ENCODE measurements around the gene RBMS3. TPM values are rescaled to one million over a fixed set of nuclear protein-coding genes. Genes with fewer than 3 reads are reported as not detected.

Gene RBMS3
- total and polyA plus RNA-seq, 12 donors: 8.7 to 90.1 (median 51.2) TPM

DNA sequence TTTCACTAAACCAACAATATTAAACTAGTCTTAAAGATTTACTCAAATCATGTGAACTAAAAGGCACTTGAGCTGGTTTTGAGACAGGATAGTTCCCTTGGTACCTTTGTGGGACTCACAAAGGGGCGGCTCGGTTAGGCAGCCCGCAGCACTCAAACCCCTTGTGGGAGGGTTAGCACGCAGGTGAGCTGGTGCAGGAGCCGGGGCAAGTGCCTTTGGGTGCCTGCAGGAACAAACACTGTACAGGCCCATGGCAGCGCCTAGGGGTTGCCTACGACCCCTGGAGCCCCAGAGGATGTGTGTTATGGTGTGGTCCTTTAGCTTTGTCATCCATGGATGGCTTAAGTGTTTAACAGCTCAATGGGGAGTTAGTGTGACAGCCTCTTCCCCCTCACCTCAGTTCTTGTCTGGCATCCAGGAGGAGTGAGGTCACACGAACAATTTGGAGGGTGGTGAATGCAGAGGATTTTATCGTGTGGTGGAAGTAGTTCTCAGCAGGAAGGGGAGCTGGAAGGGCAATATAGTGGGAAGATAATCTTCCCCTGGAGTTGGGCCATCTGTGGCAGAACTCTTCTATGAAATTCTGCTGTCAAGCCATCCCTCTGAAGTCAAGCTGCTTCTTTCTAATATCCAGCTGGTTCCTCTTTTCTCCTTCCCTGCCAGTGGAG lies 470.9 kb downstream of the RBMS3 start:
- DNase-seq: no peak
- H3K27ac ChIP-seq: no peak overlapping the region
- no peaks in the 10 kb centered on the region for H3K36me3 ChIP-seq (replicated peaks in 1 of 2)
- H3K4me3 ChIP-seq: no peak overlapping the region
- no peaks in the 10 kb centered on the region for H3K27me3 ChIP-seq
- peaks cover 0 to 8% of the 10 kb centered on the region in 2 donors for H3K4me1 ChIP-seq (replicated peaks in 1 of 2)
- 67 to 98% (median 89%) methylated on average over 7 to 9 of the region's 9 CpGs for WGBS, 4 donors
- TF ChIP-seq CTCF (IDR thresholded peaks at IDR 0.05) (no peak), POLR2A (IDR thresholded peaks at IDR 0.05) (no peak)
- intact Hi-C loops (cut with DNase I): loop anchor here in 1 of 2 donors (10.0 kb wide), 1 partner anchor 227 kb away; no protein-coding TSS in a partner anchor
- H3K9me3 ChIP-seq (replicated peaks in 1 of 3): no peaks in the 10 kb centered on the region

DNA sequence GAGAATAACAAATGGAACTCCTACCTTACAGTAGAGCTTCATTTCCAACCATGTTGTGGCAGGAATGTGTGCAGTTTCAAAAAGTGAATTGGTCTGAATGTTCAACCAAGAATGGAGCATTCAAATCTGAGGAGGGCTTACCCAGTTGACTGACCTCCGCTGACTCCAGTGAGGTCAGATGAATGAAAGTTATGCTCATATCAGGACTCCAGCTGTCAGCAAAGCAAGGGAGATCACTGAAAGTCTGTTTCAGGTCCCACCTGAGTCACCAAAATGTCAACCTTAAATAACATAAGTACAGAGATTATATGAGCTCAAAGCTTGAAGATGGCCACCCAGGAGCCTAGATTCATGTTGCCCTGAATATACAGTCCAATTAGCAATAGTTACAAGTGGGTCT lies 473.5 kb downstream of the RBMS3 start:
- Histone ChIP-seq H3K4me1 (replicated peaks in 1 of 2) (peaks cover 15 to 22% of the 10 kb centered on the region in 2 donors), H3K9me3 (replicated peaks in 1 of 3) (no peaks in the 10 kb centered on the region), H3K27ac (no peak overlapping the region), H3K4me3 (no peak overlapping the region), H3K36me3 (replicated peaks in 1 of 2) (no peaks in the 10 kb centered on the region), H3K27me3 (no peaks in the 10 kb centered on the region)
- TF ChIP-seq POLR2A (IDR thresholded peaks at IDR 0.05) (no peak), CTCF (IDR thresholded peaks at IDR 0.05) (no peak)
- no peak for DNase-seq
- intact Hi-C loops (cut with DNase I): loop anchor here in 1 of 2 donors (10.0 kb wide), 1 partner anchor 230 kb away; no protein-coding TSS in a partner anchor
- WGBS, 4 donors: 92 to 100% (median 98%) methylated on average over 1 of the region's 1 CpG

DNA sequence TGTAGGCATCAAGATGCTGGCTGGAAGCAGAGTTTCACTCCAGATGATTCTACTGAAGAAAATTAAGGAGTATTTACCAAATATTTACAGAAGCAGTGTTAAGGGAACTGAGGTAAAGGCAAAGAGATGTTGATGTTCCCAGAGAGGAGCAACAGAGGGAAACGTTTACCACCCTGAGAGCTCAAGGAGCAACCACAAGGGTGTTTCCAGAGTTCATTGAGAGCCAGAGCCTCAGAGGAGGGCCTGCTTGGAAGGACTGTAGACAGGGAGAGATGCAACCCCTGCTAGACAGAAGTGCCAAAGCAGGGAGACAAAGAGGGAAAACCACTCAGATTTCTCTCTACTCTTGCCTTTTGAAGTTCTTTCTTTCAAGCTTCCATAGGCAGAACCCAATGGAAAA lies 474.5 kb downstream of the RBMS3 start:
- TF ChIP-seq POLR2A (IDR thresholded peaks at IDR 0.05) (no peak), CTCF (IDR thresholded peaks at IDR 0.05) (no peak)
- Histone ChIP-seq H3K27me3 (no peaks in the 10 kb centered on the region), H3K4me1 (replicated peaks in 1 of 2) (peaks cover 20 to 32% of the 10 kb centered on the region in 2 donors), H3K36me3 (replicated peaks in 1 of 2) (no peaks in the 10 kb centered on the region), H3K9me3 (replicated peaks in 1 of 3) (no peaks in the 10 kb centered on the region), H3K27ac (peak overlapping the region in 1 of 5 donors; percentile 3), H3K4me3 (no peak overlapping the region)
- intact Hi-C loops (cut with DNase I): loop anchor here in 1 of 2 donors (10.0 kb wide), 1 partner anchor 231 kb away; no protein-coding TSS in a partner anchor
- WGBS, 4 donors: 50 to 71% (median 59%) methylated on average over 1 of the region's 1 CpG
- no peak for DNase-seq

GRCh38 chr3:29757054-29757777 lies 476.3 kb downstream of the RBMS3 start:
- 72 to 87% (median 76%) methylated on average over 1 of the region's 1 CpG for WGBS, 4 donors
- intact Hi-C loops (cut with DNase I): loop anchor here in 1 of 2 donors (10.0 kb wide), 1 partner anchor 232 kb away; no protein-coding TSS in a partner anchor
- Histone ChIP-seq H3K36me3 (replicated peaks in 1 of 2) (no peaks in the 10 kb centered on the region), H3K9me3 (replicated peaks in 1 of 3) (no peaks in the 10 kb centered on the region), H3K4me3 (no peak overlapping the region), H3K4me1 (replicated peaks in 1 of 2) (peaks cover 20 to 37% of the 10 kb centered on the region in 2 donors), H3K27me3 (no peaks in the 10 kb centered on the region), H3K27ac (peak overlapping the region in 1 of 5 donors; percentile 80)
- no peak for DNase-seq
- TF ChIP-seq CTCF (IDR thresholded peaks at IDR 0.05) (no peak), POLR2A (IDR thresholded peaks at IDR 0.05) (no peak)
